ENCODE results near the gene NCK2. TPM values are rescaled to one million over a fixed set of nuclear protein-coding genes. Genes with fewer than 3 reads are reported as not detected.

NCK2 gene
- polyA plus RNA-seq, 2 of the 4 experiments (the other 2 are of a cell fraction), result 17.1 to 17.8 TPM

- no peak overlapping the region for H3K4me2 ChIP-seq
- no peaks in the 10 kb centered on the region for H3K4me1 ChIP-seq
- ChIA-PET POLR2A (no interaction called here), CTCF (no interaction called here)
- no peak for TF ChIP-seq HOXA7 (CRISPR knock-in tag; IDR thresholded peaks at IDR 0.05)
- no peak for TF ChIP-seq PHF8 (IDR thresholded peaks at IDR 0.05; ENCODE audit: borderline replicate concordance, low read depth)
- TF ChIP-seq SMC3 (IDR thresholded peaks at IDR 0.05), result 0 out of 3 replicates have a peak, but pooled peaks have one; percentile 25
- no peak for TF ChIP-seq ZSCAN20 (CRISPR knock-in tag; IDR thresholded peaks at IDR 0.05)
- 0 out of 5 replicates have a peak, but pooled peaks of 1 of the 2 experiments have one; percentile 8 for TF ChIP-seq RAD21 (conservative IDR thresholded peaks at IDR 0.05 in 1 of 2, IDR thresholded peaks at IDR 0.05 in 1 of 2)
- TF ChIP-seq KDM5A (IDR thresholded peaks at IDR 0.05), result no peak
- peak; percentile 8; the same call in 1 of the 3 replicates for TF ChIP-seq CTCF (IDR thresholded peaks at IDR 0.05)
- TF ChIP-seq ATOH8 (CRISPR knock-in tag; IDR thresholded peaks at IDR 0.05; ENCODE audit: low read depth), result no peak
- no peak for TF ChIP-seq ZC3H11A (IDR thresholded peaks at IDR 0.05)
- no peak for FAIRE-seq
- DNase-seq (ENCODE audit: low read depth in 1 of 2, low spot score in 1 of 2), result peak; percentile 12 to 22
- H3K4me3 ChIP-seq, result no peak overlapping the region
- peak in 1 of 2 experiments; percentile 36; a peak in 1 of 6 replicates for ATAC-seq
- H3K9me3 ChIP-seq, result peaks cover 10% of the 10 kb centered on the region; the same call in 1 of the 3 replicates
- H3K27ac ChIP-seq, result no peak overlapping the region
These were observed 175.1 kb downstream of the NCK2 start for GRCh38 chr2:105919826-105920225.

- Histone ChIP-seq H3K9me3 (no peaks in the 10 kb centered on the region), H3K4me1 (no peaks in the 10 kb centered on the region), H3K27ac (no peak overlapping the region), H3K4me3 (no peak overlapping the region), H3K4me2 (no peak overlapping the region)
- DNase-seq (ENCODE audit: low read depth in 1 of 2, low spot score in 1 of 2) (no peak), ATAC-seq (no peak), FAIRE-seq (no peak)
- ChIA-PET CTCF (no interaction called here), POLR2A (no interaction called here)
- TF ChIP-seq BHLHE40 (IDR thresholded peaks at IDR 0.05; ENCODE audit: low read depth, low read length) (no peak), JUN (IDR thresholded peaks at IDR 0.05) (no peak), RFX5 (IDR thresholded peaks at IDR 0.05) (no peak), SREBF2 (IDR thresholded peaks at IDR 0.05) (no peak), RAD21 (conservative IDR thresholded peaks at IDR 0.05 in 1 of 2, IDR thresholded peaks at IDR 0.05 in 1 of 2) (no peak), NPAS2 (CRISPR knock-in tag; IDR thresholded peaks at IDR 0.05; ENCODE audit: borderline replicate concordance) (no peak), FOSB (CRISPR knock-in tag; IDR thresholded peaks at IDR 0.05) (no peak), JUNB (IDR thresholded peaks at IDR 0.05) (no peak), CTCF (IDR thresholded peaks at IDR 0.05) (no peak), E2F6 (IDR thresholded peaks at IDR 0.05; ENCODE audit: borderline replicate concordance, low read depth) (no peak), POLR2A (IDR thresholded peaks at IDR 0.05; ENCODE audit: low read length) (no peak), MAZ (IDR thresholded peaks at IDR 0.05; ENCODE audit: borderline replicate concordance, low read depth, low read length) (no peak), RARB (CRISPR knock-in tag; IDR thresholded peaks at IDR 0.05) (no peak), USF2 (IDR thresholded peaks at IDR 0.05) (no peak), ZNF302 (CRISPR knock-in tag; IDR thresholded peaks at IDR 0.05) (no peak), REST (IDR thresholded peaks at IDR 0.05) (no peak)
- WGBS (ENCODE audit: missing lambda C conversion rate), result 32% methylated on average over 6 of the region's 6 CpGs
These were observed 179.6 kb downstream of the NCK2 start for GRCh38 chr2:105924271-105924670.

Measured in A549 (cell line).